HG02943 (cell line): Measurements from ENCODE around the gene KDM2A.
"Not testable (repeated sequence)": the region's sequence is repeated elsewhere in the genome, so short reads cannot be mapped to it uniquely, and the experiment has no call there.

Experiments used
- ATAC-seq: cut with Tn5 transposase; IDR thresholded peaks from one replicate; pipeline ENCODE4 v1.9.1; 2021; ENCODE audit warnings: mild to moderate bottlenecking, low read depth, moderate library complexity; ENCODE audit not compliant: unreplicated experiment

The KDM2A gene

GRCh38 chr11:67230886-67231285 lies 111.8 kb downstream of the KDM2A start:
- ATAC-seq = no peak

- no peak for ATAC-seq
These were observed 114.6 kb downstream of the KDM2A start for GRCh38 chr11:67233584-67234190.

GRCh38 chr11:67234571-67234970 lies 115.5 kb downstream of the KDM2A start:
- not testable (repeated sequence) for ATAC-seq

- ATAC-seq = no peak
These were observed 118.5 kb downstream of the KDM2A start for GRCh38 chr11:67237574-67237973.

GRCh38 chr11:67238894-67239782 lies 120.1 kb downstream of the KDM2A start:
- no peak for ATAC-seq

- peak; percentile 78 for ATAC-seq
These were observed 120.9 kb downstream of the KDM2A start for GRCh38 chr11:67239783-67240575.

- no peak for ATAC-seq
These were observed 121.7 kb downstream of the KDM2A start for GRCh38 chr11:67240576-67241389.

- no peak for ATAC-seq
These were observed 123.5 kb downstream of the KDM2A start for GRCh38 chr11:67242548-67242947.

- ATAC-seq = no peak
These were observed 124.0 kb downstream of the KDM2A start for GRCh38 chr11:67243051-67243450.

GRCh38 chr11:67245046-67245445 lies 126.0 kb downstream of the KDM2A start:
- no peak for ATAC-seq

- ATAC-seq = no peak
These were observed 129.0 kb downstream of the KDM2A start for GRCh38 chr11:67247946-67248550.

- ATAC-seq = no peak
These were observed 129.6 kb downstream of the KDM2A start for GRCh38 chr11:67248653-67249052.

GRCh38 chr11:67250059-67251043 lies 131.3 kb downstream of the KDM2A start:
- ATAC-seq = no peak

GRCh38 chr11:67251841-67252240 lies 132.8 kb downstream of the KDM2A start:
- ATAC-seq = no peak

- no peak for ATAC-seq
These were observed 133.8 kb downstream of the KDM2A start for GRCh38 chr11:67252831-67253239.

- ATAC-seq = no peak
These were observed 135.0 kb downstream of the KDM2A start for GRCh38 chr11:67253872-67254624.

GRCh38 chr11:67254798-67255197 lies 135.7 kb downstream of the KDM2A start:
- ATAC-seq = no peak

- no peak for ATAC-seq
These were observed 136.3 kb downstream of the KDM2A start for GRCh38 chr11:67255353-67255752.
